Left renal cortex interstitium (tissue), 4 donors: ENCODE measurements around the gene ARF5. TPM values are rescaled to one million over a fixed set of nuclear protein-coding genes. Genes with fewer than 3 reads are reported as not detected.

Experiments
- DNase-seq, 4 donors: peaks; one replicate each; pipeline ENCODE4 v3.0.0-alpha.2; 2013; ENCODE audit warnings: low read depth in 4 of 4, low spot score in 2 of 4, missing footprints in 1 of 4
- polyA plus RNA-seq, 4 donors: library from polyadenylated mRNA; unstranded; fragments of 120-200 nt; gene quantifications; one replicate each; pipeline ENCODE4 v1.2.1, GENCODE V29; 2013; ENCODE audit not compliant: insufficient read length in 4 of 4

Gene ARF5
- polyA plus RNA-seq, 4 donors: 186 to 229 (median 190) TPM

DNA sequence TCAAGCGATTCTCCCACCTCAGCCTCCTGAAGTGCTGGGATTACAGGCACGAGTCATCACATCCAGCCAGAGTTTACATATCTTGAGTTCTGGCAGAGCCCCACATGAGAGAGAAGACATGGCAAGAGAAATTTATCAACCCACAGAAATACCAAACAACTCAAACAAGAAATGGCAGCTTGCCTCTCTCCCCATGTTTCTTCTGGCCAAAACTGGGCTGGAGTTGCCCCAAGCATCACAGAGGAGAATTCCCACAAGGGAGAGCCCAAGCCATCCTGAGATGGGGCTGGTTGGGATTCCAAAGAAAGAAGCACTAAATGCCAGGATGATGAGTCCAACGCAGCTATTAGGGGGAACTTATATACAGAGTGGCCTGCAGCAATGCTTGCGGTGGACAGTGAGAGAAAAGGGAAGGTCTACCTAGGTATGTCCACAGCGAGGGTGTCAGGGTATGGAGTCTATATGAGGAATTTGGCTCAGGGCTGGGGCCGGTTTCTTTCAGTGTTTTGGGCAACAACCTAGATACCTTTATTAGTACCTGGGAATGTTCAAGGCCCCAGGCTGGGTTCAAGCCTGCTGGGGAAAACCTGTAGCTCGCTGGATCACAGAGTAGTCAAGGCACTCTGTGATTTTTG is 44.2 kb downstream of the ARF5 start:
- DNase-seq: no peak

DNA sequence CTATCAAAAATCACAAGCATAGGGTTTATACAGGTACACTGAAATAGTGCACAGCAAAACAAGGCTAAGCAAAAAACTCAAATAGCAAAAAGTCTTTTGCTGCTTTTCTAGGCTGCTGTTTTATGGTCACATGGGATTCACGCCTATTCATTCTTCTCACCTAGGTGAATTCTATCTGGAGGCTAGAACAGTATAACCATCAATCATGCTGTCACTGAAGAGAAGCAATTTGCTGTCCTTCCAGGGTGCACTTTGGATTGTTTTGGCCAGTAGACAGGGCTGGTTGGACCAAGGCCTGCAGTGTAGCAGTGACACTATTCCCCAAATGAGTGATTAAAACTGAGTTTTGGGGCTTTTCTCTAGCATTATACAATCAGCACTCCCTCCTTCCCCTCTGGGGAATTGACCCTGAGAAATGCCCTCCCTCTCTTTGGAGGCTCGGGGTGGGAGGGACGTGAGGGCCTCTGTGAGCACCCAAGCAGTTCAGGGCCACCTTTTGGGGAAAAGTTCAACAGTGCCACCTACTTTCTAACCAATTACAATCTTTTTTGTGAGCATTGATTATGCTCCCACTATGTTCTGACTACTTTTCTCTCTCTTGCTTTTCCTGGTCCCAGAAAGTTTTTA is 47.6 kb downstream of the ARF5 start:
- DNase-seq: no peak

GRCh38 chr7:127638197-127638596 is 50.0 kb downstream of the ARF5 start:
- DNase-seq: no peak

Other genes starting within 250 kb of the ARF5 start
- gene ZNF800, start 195.7 kb upstream of the ARF5 start, polyA plus RNA-seq: 10 to 100 TPM; 19.0 to 21.2 (median 20.6) TPM
- 10 to 100 TPM; 13.3 to 15.5 (median 15.0) TPM for gene GCC1, start 2.8 kb upstream of the ARF5 start, polyA plus RNA-seq
- gene FSCN3, start 5.3 kb downstream of the ARF5 start, polyA plus RNA-seq: under 1 TPM; 0.29 to 0.90 (median 0.44) TPM
- gene PAX4, start 29.7 kb downstream of the ARF5 start, polyA plus RNA-seq: not detected
- gene SND1, start 63.8 kb downstream of the ARF5 start, polyA plus RNA-seq: 100 to 1,000 TPM; 133 to 165 (median 139) TPM